Activated CD4-positive, alpha-beta memory T cell treated with anti-CD3 and anti-CD28 coated beads for 36 hours (primary cell): ENCODE data around the gene SLC7A5. TPM values are rescaled to one million over a fixed set of nuclear protein-coding genes. Genes with fewer than 3 reads are reported as not detected.
"Not testable (repeated sequence)": the region's sequence is repeated elsewhere in the genome, so short reads cannot be mapped to it uniquely, and the experiment has no call there.

Experiments
- CTCF ChIA-PET: fragments of 350-600 bp; sonication (Branson Sonifier 250); formaldehyde crosslinking; loops from one replicate; lab custom pipeline; 2021; ENCODE audit warnings: antibody characterized with exemption, inconsistent platforms; lab: Charles Lee
- POLR2A ChIA-PET: fragments of 350-600 bp; sonication (Branson Sonifier 250); formaldehyde crosslinking; loops from one replicate; lab custom pipeline; 2021; ENCODE audit warnings: antibody characterized with exemption; lab: Charles Lee
- DNase-seq: peaks from one replicate; pipeline ENCODE4 v3.0.0-alpha.2; 2020
- H3K27ac Mint-ChIP-seq: one replicate; pipeline ENCODE4 v1.8.0; 2021; ENCODE audit warnings: mixed read lengths
- H3K27me3 Mint-ChIP-seq: one replicate; pipeline ENCODE4 v1.8.0; 2021; ENCODE audit warnings: mixed read lengths
- H3K36me3 Mint-ChIP-seq: one replicate; pipeline ENCODE4 v1.8.0; 2021; ENCODE audit warnings: mixed read lengths
- H3K4me1 Mint-ChIP-seq: one replicate; pipeline ENCODE4 v1.8.0; 2021; ENCODE audit warnings: low read depth, mixed read lengths
- H3K4me3 Mint-ChIP-seq: one replicate; pipeline ENCODE4 v1.8.0; 2021; ENCODE audit warnings: mild to moderate bottlenecking, mixed read lengths
- H3K9me3 Mint-ChIP-seq: one replicate; pipeline ENCODE4 v1.8.0; 2021; ENCODE audit warnings: mixed read lengths
- intact Hi-C: fragments of 100-400 bp; cut with micrococcal nuclease; formaldehyde crosslinking; loops from one replicate; pipeline ENCODE4 v1.15.1; 2023
- total RNA-seq, 2 experiments: library from RNA; stranded (reverse); gene quantifications; one replicate each; pipeline ENCODE4 v1.2.3, GENCODE V29; 2021

The SLC7A5 gene
- 100 to 1,000 TPM; 262 TPM for total RNA-seq

GRCh38 chr16:87869061-87869878 is at the start of gene SLC7A5:
Gene SLC7A5 (minus strand): TSS chr16:87869507. CDS start chr16:87869422, 85 bp downstream.
- peak within 1 kb of the TSS; percentile 100 for H3K27ac Mint-ChIP-seq
- H3K4me3 Mint-ChIP-seq: peak within 1 kb of the TSS; percentile 100
- peaks cover 53% of the 10 kb centered on the region for H3K4me1 Mint-ChIP-seq
- intact Hi-C loops: loop anchor here (2.0 kb wide), 1 partner anchor 82 kb away; the partner anchor contains the start of gene BANP
- ChIA-PET CTCF (interaction anchor here (0.6 to 15.0 kb wide), 6 partner anchors 17 to 103 kb away, joined by 3 to 275 read pairs (median 9); partner anchors contain the start of gene KLHDC4), POLR2A (interaction anchor here (0.7 to 7.5 kb wide), 10 partner anchors 14 to 585 kb away, joined by 3 to 103 read pairs (median 6); partner anchors contain the start of genes BANP and KLHDC4)
- not testable (repeated sequence) for H3K9me3 Mint-ChIP-seq, H3K27me3 Mint-ChIP-seq
- DNase-seq: peak; percentile 90
- peaks cover 43% of the 10 kb centered on the region for H3K36me3 Mint-ChIP-seq

- intact Hi-C loops: no loop called here
- CTCF ChIA-PET: no interaction called here
- Mint-ChIP-seq H3K9me3 (no peaks in the 10 kb centered on the region), H3K4me1 (no peaks in the 10 kb centered on the region), H3K27ac (no peak overlapping the region), H3K4me3 (no peak overlapping the region), H3K36me3 (no peaks in the 10 kb centered on the region), H3K27me3 (peaks cover 8% of the 10 kb centered on the region)
- POLR2A ChIA-PET: no interaction called here
- no peak for DNase-seq
Measured at GRCh38 chr16:87918338-87918737, 49.0 kb upstream of the SLC7A5 start.

DNA sequence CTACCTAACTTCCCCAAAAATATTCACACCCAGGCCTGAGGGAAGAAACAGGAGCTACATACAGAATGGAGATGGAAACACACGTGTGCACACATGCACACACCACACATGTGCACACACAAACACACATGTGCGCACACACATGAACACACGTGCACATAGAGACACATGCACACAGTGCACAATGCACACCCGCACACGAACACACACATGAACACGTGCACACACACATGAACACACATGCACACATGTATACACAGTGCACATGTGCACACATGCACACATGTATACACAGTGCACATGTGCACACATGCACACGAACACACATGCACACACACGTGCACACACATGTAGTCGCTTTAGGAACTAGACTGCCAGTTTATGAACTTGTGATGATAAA is 48.2 kb upstream of the SLC7A5 start:
- no peak overlapping the region for H3K4me3 Mint-ChIP-seq
- ChIA-PET CTCF (no interaction called here), POLR2A (no interaction called here)
- no peaks in the 10 kb centered on the region for H3K4me1 Mint-ChIP-seq
- H3K27ac Mint-ChIP-seq: no peak overlapping the region
- DNase-seq: no peak
- intact Hi-C loops: no loop called here
- H3K27me3 Mint-ChIP-seq: peaks cover 8% of the 10 kb centered on the region
- no peaks in the 10 kb centered on the region for H3K9me3 Mint-ChIP-seq
- H3K36me3 Mint-ChIP-seq: no peaks in the 10 kb centered on the region

- ChIA-PET CTCF (interaction anchor here (0.7 to 1.4 kb wide), 2 partner anchors 43 to 65 kb away, joined by 3 to 4 read pairs; no protein-coding TSS in a partner anchor), POLR2A (no interaction called here)
- H3K4me3 Mint-ChIP-seq: no peak overlapping the region
- DNase-seq: no peak
- H3K9me3 Mint-ChIP-seq: no peaks in the 10 kb centered on the region
- intact Hi-C loops: no loop called here
- no peak overlapping the region for H3K27ac Mint-ChIP-seq
- H3K36me3 Mint-ChIP-seq: no peaks in the 10 kb centered on the region
- H3K27me3 Mint-ChIP-seq: peaks cover 12% of the 10 kb centered on the region
- no peaks in the 10 kb centered on the region for H3K4me1 Mint-ChIP-seq
Measured at GRCh38 chr16:87914812-87915211, 45.5 kb upstream of the SLC7A5 start.

GRCh38 chr16:87914021-87914725 is 44.9 kb upstream of the SLC7A5 start:
- H3K4me3 Mint-ChIP-seq, intact Hi-C loops, H3K9me3 Mint-ChIP-seq, DNase-seq, POLR2A ChIA-PET, H3K4me1 Mint-ChIP-seq, H3K36me3 Mint-ChIP-seq, H3K27ac Mint-ChIP-seq: not testable (repeated sequence)
- CTCF ChIA-PET: interaction anchor here (1.4 kb wide), 2 partner anchors 43 to 134 kb away, joined by 4 read pairs; no protein-coding TSS in a partner anchor
- H3K27me3 Mint-ChIP-seq: peaks cover 12% of the 10 kb centered on the region

GRCh38 chr16:87912691-87913090 is 43.4 kb upstream of the SLC7A5 start:
- H3K9me3 Mint-ChIP-seq, intact Hi-C loops, POLR2A ChIA-PET, H3K4me3 Mint-ChIP-seq, DNase-seq, CTCF ChIA-PET, H3K27me3 Mint-ChIP-seq, H3K4me1 Mint-ChIP-seq, H3K36me3 Mint-ChIP-seq, H3K27ac Mint-ChIP-seq: not testable (repeated sequence)

GRCh38 chr16:87911106-87911763 is 41.9 kb upstream of the SLC7A5 start:
- H3K36me3 Mint-ChIP-seq, H3K9me3 Mint-ChIP-seq, H3K4me1 Mint-ChIP-seq, POLR2A ChIA-PET, H3K27ac Mint-ChIP-seq, intact Hi-C loops, H3K4me3 Mint-ChIP-seq, DNase-seq, H3K27me3 Mint-ChIP-seq: not testable (repeated sequence)
- CTCF ChIA-PET: interaction anchor here (1.6 to 4.0 kb wide), 2 partner anchors 16 to 36 kb away, joined by 8 to 31 read pairs; no protein-coding TSS in a partner anchor

DNA sequence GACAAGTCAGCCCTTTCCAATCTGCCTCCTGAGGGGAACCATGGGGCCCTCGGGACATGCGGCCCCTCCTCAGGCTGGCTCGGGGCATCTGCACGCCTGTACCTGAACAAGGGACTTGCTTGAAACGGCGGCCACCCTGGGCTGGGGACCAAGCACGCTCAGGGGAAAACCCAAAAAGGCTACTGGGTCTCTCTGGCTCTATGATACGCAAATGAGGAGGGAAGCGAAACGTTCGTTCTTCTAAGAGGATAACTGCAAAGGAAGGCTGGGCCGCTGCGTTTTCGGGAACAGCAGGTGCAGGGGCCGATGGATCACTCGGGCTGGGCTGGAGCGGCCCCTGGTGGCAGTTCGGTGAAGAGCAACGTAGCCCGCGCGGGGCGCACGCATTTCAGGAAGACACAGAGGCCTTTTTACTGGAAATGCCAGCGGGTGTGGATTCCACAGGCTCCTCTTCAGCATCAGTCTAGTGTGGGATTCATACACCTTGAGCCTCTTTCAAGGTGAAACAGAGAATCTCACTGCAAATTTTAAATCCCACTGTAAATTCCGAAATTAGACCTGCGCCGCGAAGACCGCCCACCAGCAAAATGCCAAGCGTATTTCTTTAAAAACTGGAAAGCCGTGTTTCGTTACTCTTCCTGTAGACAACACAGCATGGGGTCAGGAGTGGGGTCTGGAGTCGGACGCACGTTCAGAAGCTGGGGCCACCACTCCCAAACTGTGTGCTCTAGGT is 40.1 kb upstream of the SLC7A5 start:
- H3K36me3 Mint-ChIP-seq, H3K9me3 Mint-ChIP-seq, H3K27me3 Mint-ChIP-seq, H3K4me1 Mint-ChIP-seq: not testable (repeated sequence)
- ChIA-PET POLR2A (interaction anchor here (0.9 to 1.8 kb wide), 3 partner anchors 16 to 130 kb away, joined by 3 to 8 read pairs (median 3); no protein-coding TSS in a partner anchor), CTCF (interaction anchor here (1.0 to 4.0 kb wide), 15 partner anchors 12 to 130 kb away, joined by 3 to 33 read pairs (median 6); no protein-coding TSS in a partner anchor)
- H3K4me3 Mint-ChIP-seq: peak overlapping the region; percentile 50
- H3K27ac Mint-ChIP-seq: peak overlapping the region; percentile 71
- intact Hi-C loops: loop anchor here (1.0 to 10.0 kb wide), 4 partner anchors 14 to 130 kb away; no protein-coding TSS in a partner anchor
- peak; percentile 92 for DNase-seq

DNA sequence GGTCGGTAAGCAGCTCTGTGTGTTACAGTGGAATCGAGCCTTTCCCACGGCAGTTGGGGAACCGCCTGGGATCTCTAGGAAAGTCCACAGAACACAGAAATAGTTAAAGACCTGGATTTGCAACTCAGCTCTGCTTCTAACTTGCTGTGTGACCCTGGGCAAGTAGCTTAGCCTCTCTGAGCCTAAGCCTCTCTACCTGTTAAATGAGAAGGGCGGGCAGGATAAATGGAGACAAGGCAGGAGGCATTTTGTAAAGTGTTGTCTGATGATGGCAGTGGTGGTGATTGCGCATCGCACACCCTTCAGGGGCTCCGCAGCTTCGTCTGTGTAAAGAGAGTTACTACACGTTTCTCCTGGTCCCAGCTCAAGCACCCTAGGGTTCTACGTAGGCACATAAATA is 38.8 kb upstream of the SLC7A5 start:
- not testable (repeated sequence) for H3K9me3 Mint-ChIP-seq, H3K36me3 Mint-ChIP-seq, H3K27me3 Mint-ChIP-seq, H3K4me3 Mint-ChIP-seq, DNase-seq, H3K27ac Mint-ChIP-seq
- H3K4me1 Mint-ChIP-seq: peaks cover 11% of the 10 kb centered on the region
- intact Hi-C loops: loop anchor here (10.0 kb wide), 1 partner anchor 53 kb away; no protein-coding TSS in a partner anchor
- ChIA-PET POLR2A (interaction anchor here (1.0 to 1.8 kb wide), 2 partner anchors 15 to 33 kb away, joined by 3 to 8 read pairs; no protein-coding TSS in a partner anchor), CTCF (interaction anchor here (1.1 to 4.0 kb wide), 9 partner anchors 8 to 129 kb away, joined by 3 to 33 read pairs (median 7); no protein-coding TSS in a partner anchor)

GRCh38 chr16:87905521-87905920 is 36.2 kb upstream of the SLC7A5 start:
- intact Hi-C loops: loop anchor here (10.0 kb wide), 1 partner anchor 51 kb away; no protein-coding TSS in a partner anchor
- DNase-seq, H3K27me3 Mint-ChIP-seq, H3K36me3 Mint-ChIP-seq, H3K27ac Mint-ChIP-seq, H3K4me3 Mint-ChIP-seq, H3K9me3 Mint-ChIP-seq, POLR2A ChIA-PET: not testable (repeated sequence)
- CTCF ChIA-PET: interaction anchor here (0.7 to 2.5 kb wide), 5 partner anchors 9 to 127 kb away, joined by 3 to 12 read pairs (median 4); no protein-coding TSS in a partner anchor
- H3K4me1 Mint-ChIP-seq: peaks cover 16% of the 10 kb centered on the region

DNA sequence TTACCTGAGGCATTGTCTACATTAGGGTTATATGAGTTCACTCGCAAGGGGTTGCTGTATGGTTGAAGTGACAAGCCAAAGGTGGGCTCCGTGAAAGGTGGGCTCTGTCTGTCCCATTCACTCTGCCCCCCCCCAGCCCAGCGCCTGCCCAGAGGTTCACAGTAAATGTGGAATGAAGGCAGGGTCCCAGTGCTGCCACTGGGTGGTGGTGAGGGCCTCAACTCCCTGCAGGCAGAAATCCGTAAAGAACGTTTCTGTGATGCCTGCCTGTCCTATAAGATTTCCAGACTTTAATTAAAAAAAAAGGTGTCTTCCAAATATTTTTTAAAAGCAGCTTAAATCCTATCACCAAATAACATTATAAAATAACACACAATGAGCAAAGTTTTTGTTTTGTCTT is 35.7 kb upstream of the SLC7A5 start:
- peaks cover 16% of the 10 kb centered on the region for H3K4me1 Mint-ChIP-seq
- intact Hi-C loops: loop anchor here (10.0 kb wide), 1 partner anchor 50 kb away; no protein-coding TSS in a partner anchor
- H3K36me3 Mint-ChIP-seq, DNase-seq, POLR2A ChIA-PET, H3K4me3 Mint-ChIP-seq, H3K27me3 Mint-ChIP-seq, H3K27ac Mint-ChIP-seq, H3K9me3 Mint-ChIP-seq: not testable (repeated sequence)
- CTCF ChIA-PET: interaction anchor here (0.9 to 2.5 kb wide), 2 partner anchors 29 to 126 kb away, joined by 4 to 12 read pairs; no protein-coding TSS in a partner anchor
